WTC11 (cell line): ENCODE measurements around the gene ROCK1.

ENCODE experiments used
- CTCF ChIP-seq: fragments of 200-600 bp; IDR thresholded peaks from 2 replicates; pipeline ENCODE4 v1.8.0; 2022; ENCODE audit warnings: antibody characterized with exemption
- FOXP1 ChIP-seq: sonication (generic); formaldehyde crosslinking; IDR thresholded peaks from 2 replicates; pipeline ENCODE4 v1.8.0; 2022; ENCODE audit warnings: missing genetic modification reagents, mild to moderate bottlenecking, moderate library complexity, borderline replicate concordance
- NR1H2 ChIP-seq: sonication (generic); formaldehyde crosslinking; IDR thresholded peaks from 2 replicates; pipeline ENCODE4 v1.9.0; 2021; ENCODE audit warnings: mild to moderate bottlenecking, moderate library complexity, missing genetic modification reagents
- TEAD4 ChIP-seq: sonication (generic); formaldehyde crosslinking; IDR thresholded peaks from 2 replicates; pipeline ENCODE4 v1.8.0; 2022; ENCODE audit warnings: mild to moderate bottlenecking, missing genetic modification reagents
- TP53 ChIP-seq: sonication (generic); formaldehyde crosslinking; IDR thresholded peaks from 2 replicates; pipeline ENCODE4 v1.8.1; 2023; ENCODE audit warnings: mild to moderate bottlenecking, missing genetic modification reagents

GRCh38 chr18:21053127-21053526, 58.5 kb downstream of the ROCK1 start:
- TF ChIP-seq TEAD4 (CRISPR knock-in tag) = no peak
- no peak for TF ChIP-seq CTCF
- TF ChIP-seq TP53 (CRISPR knock-in tag) = no peak
- no peak for TF ChIP-seq NR1H2 (CRISPR knock-in tag)
- no peak for TF ChIP-seq FOXP1 (CRISPR knock-in tag)
